HG03196 (cell line): Measurements from ENCODE around the gene ST3GAL4.
"Not testable (repeated sequence)": the region's sequence is repeated elsewhere in the genome, so short reads cannot be mapped to it uniquely, and the experiment has no call there.

ENCODE experiments used
- ATAC-seq: cut with Tn5 transposase; IDR thresholded peaks from one replicate; pipeline ENCODE4 v1.9.1; 2021; ENCODE audit not compliant: unreplicated experiment

ST3GAL4 gene

GRCh38 chr11:126383339-126384335 is 28.2 kb downstream of the ST3GAL4 start:
- ATAC-seq, result no peak

DNA sequence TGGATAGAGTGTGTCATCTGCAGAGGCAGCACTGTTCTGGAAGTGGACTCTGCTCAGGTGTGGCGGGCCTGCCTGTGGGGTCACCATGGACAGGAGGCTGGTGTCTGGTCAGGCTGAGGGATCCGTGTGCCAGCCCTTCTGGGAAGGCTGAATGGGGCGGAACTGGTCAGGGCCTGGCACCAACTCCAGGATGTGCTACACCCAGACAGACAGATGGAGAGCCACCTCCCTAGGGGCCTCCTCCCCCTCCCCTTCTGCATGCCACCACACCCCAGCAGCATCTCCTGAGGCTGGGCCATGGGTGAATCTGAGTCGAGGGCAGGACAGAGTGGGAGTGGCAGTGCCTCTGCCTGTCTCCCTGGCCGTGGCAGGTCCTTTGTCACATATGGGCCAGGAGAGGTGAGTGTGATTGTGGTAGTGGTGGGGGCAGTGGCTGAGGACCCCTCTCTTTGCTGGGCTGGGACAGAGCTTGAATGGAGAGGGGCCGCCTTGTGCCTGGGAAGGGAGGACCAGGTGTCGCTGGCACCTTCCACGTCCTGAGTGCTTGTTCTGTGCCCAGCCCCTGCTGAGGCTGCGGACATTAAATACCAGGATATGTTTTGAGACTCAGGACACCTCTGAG is 29.1 kb downstream of the ST3GAL4 start:
- ATAC-seq, result no peak

DNA sequence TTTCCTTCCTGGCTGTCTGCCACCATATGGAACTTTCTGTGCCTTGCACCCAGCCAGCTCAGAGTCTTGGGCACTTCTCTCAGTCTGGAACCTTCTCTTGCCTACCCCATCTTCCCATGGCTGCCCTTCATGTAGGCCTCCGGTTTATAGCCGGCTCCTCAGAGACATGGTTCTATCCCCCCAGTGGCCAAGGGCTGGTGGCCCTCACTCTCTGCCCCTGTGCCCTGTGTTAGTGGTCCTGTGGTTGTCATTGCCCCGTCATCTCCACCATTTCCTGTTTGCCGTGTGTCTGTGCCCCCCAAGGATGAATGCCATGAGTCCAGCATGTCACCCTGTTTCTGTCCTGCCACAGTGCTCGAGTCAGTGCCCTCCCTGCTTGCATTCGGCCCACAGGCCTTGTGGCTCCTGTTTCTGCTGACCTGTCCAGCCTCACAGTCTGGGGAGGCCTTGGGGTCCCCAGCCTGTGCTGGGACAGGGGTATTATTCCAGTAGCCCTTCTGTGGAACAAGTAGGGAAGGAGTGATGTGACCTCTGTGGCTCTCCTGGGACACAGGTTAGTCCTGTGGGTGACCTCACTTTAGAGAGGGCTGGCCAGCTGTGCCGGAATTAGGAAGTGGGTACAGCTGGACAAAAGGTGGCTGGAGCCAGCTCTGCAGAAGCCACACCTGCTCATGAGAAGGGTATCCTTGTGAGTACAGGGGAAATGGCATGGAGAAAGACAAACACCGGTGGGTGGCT is 30.7 kb downstream of the ST3GAL4 start:
- ATAC-seq, result no peak

DNA sequence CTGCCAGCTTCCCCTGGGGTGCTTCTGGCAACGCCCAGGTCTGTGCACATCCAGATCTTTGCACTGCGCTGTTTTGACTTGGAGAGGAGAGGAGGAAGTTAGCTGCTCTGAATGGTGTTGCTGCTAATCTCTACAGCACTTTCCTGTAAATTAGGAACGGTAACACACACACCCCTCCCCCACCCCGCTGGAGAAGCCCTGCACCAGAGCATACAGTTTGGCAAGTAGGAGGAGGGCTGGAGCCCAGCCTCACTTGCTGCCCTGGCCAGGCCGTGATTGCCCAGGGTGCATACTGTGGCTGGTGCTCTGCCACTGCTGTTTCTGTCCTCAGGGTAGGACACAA is 31.2 kb downstream of the ST3GAL4 start:
- ATAC-seq, result not testable (repeated sequence)

- no peak for ATAC-seq
Observed at GRCh38 chr11:126387857-126388256, 32.4 kb downstream of the ST3GAL4 start.

- ATAC-seq, result no peak
Observed at GRCh38 chr11:126390272-126390867, 34.9 kb downstream of the ST3GAL4 start.

- no peak for ATAC-seq
Observed at GRCh38 chr11:126391286-126391954, 35.9 kb downstream of the ST3GAL4 start.

GRCh38 chr11:126391970-126392632 is 36.6 kb downstream of the ST3GAL4 start:
- ATAC-seq, result peak; percentile 76

GRCh38 chr11:126392633-126393013 is 37.1 kb downstream of the ST3GAL4 start:
- ATAC-seq, result peak; percentile 27

DNA sequence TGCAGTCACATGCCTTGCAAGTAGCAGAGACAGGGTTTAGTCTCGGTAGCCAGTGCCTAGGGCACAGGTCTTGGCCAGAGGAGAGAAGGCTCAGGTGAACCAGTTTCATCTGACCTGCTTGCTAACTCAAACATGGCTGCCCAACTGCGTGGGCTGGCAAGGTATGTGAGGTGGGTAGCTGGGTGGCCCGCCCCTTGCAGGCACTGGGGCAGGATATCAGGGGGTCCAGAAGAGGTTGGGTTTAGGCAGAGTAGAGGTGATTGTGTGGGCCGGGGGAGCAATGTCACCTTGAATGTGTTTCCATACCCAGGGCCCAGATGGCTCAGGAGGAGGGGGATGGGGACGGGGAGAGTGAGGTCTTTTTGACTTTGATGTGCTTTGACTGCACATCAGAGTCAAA is 37.7 kb downstream of the ST3GAL4 start:
- no peak for ATAC-seq

DNA sequence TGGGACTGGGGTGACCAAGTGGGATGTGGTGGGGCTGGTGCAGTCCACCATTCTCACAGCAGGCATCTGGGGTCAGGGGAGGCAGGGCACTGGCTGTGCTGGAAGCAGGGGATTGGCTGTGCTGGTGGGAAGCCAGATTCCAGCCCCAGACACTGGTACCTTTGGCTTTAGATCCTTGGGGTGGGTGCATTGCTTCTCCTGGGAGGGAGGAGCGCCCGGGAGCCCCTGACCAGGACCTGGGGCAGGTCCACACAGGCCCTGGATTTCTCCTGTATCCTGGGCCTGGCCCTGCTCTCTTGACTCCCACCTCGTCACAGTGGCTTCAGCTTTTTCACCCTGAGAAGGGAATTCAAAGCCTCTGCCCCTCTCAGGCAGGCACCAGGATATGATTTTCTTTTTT is 38.5 kb downstream of the ST3GAL4 start:
- ATAC-seq, result no peak

DNA sequence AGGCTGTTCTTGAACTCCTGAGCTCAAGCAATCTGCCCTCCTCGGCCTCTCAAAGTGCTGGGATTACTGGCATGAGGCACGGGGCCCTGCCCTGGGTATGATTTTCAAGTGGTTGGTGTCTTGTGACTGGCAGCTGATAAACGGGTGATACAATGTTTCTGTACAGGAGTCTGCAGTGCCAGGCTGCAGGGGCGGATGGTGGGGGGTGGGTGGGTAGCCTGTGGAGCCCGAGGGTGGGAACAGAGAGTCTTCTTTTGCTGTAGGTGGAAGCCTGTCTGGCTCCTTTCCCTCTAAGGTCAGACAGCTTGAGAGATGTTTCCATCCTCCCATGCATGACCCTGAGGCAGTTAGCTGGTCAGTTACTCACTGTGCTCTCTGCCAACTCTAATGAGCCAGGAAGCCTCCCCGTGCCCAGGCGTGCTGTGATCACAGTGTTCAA is 39.2 kb downstream of the ST3GAL4 start:
- ATAC-seq, result not testable (repeated sequence)

DNA sequence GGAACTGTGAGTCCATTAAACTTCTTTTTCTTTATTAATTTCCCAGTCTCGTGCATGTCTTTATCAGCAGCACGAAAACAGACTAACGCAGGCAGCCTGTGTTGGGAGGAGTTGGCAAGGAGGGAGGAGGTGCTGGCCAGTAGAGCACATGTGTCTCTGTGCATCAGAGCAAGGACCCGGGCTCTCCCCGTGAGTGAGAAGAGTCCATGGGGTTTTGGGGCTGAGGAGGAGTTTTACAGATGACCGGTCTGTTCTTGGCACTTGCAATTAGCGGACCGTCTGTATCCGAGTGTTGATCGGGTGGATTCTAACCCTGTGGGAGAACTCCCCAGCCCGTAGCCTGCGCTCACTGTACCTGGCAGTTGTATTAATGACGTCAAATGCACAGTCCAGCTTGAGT is 40.3 kb downstream of the ST3GAL4 start:
- ATAC-seq, result not testable (repeated sequence)

DNA sequence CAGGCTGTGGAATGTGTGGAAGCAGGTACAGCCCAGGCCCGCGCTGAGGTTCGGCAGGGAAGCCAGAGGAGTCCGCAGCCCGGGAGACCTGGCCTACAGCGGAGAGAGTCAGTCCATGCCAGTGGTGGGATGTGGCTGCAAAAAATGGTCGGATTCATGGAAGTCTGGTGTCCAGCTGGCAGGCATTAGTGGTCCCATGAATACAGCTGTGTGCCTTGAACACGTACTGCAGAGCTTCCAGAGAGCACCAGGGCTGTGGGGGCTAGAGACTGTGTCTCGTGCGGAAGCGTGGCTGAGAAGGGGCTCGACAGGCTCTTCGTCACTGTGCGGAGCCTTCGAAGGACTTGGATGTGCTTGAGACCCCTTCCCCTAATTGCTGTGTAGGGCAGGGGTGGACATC is 40.8 kb downstream of the ST3GAL4 start:
- ATAC-seq, result not testable (repeated sequence)

- ATAC-seq, result no peak
Observed at GRCh38 chr11:126396965-126397364, 41.5 kb downstream of the ST3GAL4 start.

GRCh38 chr11:126398296-126398695 is 42.8 kb downstream of the ST3GAL4 start:
- no peak for ATAC-seq

DNA sequence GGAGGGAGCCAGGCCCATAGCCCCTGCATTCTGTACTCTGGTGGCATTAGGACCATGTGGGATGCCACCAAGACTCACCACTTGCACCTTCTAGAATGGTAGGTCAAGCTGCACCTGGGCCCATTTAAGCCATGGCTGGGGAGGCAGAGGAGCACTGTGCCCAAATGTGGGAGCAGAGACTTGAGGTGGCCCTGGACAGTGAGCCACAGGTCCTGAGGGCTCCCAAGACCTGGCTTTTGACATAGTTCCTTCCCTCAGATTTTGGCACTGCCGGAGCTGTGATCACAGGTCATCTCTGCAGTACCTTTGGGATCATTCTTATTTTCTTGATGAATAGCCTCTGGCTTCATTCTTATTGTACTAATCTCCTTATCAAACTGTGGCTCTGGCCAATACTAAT is 43.2 kb downstream of the ST3GAL4 start:
- ATAC-seq, result no peak

DNA sequence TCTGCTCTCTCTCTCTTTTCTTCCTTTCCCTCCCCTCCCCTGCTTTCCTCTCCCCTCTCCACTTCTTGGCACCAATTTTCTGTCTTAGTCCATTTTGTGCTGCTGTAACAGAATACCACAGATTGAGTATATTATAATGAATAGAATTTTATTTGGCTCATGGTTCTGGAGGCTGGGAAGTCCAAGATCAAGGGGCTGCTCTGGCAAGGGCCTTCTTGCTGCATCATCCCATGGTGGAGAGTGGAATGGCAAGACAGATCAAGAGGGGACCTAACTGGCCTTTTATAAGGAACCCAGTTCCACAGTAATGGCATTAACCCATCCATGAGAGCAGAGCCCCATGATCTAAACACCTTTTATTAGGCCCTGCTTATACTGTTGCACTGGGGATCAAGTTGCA is 44.5 kb downstream of the ST3GAL4 start:
- ATAC-seq, result no peak

DNA sequence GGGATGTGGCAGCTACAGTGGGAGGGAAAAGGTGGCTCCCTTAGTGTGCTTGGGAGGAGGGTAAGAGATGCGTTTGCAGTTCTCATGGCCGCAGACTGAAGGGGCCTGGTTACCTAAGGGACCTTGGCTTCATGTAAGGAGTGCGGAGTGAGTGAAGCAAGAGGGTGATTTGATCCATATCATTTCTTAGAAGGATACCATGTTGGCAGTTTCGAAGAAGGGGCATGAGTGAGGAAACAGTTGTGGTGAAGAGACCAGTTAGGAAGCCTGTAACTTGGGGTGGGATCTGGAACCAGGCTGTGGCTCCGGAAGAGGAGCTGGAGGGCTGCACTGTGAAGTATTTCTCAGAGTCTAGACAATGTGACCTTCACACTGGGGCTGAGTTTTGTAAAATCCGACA is 45.0 kb downstream of the ST3GAL4 start:
- ATAC-seq, result no peak

- ATAC-seq, result no peak
Observed at GRCh38 chr11:126403022-126403581, 47.6 kb downstream of the ST3GAL4 start.
